Activated CD4-positive, alpha-beta T cell treated with anti-CD3 and anti-CD28 coated beads for 4 hours (primary cell): ENCODE data around the gene SPACA7.

Experiments
- DNase-seq, 2 donors: peaks; one replicate each; pipeline ENCODE4 v3.0.0-alpha.2; 2020

SPACA7 gene

DNA sequence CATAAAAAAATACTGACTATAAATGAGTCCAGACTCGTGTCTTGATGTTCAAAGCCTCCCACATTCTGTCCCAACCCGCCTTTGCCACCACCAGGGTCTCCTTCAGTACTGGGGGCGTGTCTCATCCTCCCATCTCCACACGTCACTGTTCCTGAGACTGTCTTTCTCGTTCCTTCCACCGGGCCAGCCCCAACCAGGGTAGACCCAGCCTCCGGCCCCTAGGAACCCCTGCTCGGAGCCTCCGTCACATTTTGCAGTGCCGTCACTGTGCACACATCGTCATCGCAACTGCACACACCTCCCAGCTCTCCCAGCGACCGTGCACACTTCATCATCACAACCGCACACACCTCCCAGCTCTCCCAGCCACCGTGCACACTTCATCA, 73.4 kb downstream of the SPACA7 start:
- DNase-seq = no peak

- no peak for DNase-seq
Measured at GRCh38 chr13:112450118-112450903, 74.2 kb downstream of the SPACA7 start.

DNA sequence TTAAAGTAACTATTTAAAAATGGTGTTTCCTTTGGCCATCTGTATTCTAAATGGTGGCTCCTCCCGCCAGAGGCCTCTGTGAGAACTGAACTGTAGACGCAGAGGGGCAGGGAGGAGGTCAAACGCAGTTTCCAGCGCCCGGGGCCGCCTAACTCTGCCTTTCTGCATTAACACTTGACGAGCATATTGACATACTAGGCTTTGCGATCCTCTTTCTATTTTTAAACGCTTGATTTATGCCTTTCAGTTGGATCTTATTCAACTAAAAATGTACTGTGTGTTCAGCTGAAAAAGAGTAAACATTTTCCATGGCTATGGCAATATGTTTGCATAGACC, 74.7 kb downstream of the SPACA7 start:
- no peak for DNase-seq

GRCh38 chr13:112451512-112452379, 75.6 kb downstream of the SPACA7 start:
- DNase-seq = no peak

DNA sequence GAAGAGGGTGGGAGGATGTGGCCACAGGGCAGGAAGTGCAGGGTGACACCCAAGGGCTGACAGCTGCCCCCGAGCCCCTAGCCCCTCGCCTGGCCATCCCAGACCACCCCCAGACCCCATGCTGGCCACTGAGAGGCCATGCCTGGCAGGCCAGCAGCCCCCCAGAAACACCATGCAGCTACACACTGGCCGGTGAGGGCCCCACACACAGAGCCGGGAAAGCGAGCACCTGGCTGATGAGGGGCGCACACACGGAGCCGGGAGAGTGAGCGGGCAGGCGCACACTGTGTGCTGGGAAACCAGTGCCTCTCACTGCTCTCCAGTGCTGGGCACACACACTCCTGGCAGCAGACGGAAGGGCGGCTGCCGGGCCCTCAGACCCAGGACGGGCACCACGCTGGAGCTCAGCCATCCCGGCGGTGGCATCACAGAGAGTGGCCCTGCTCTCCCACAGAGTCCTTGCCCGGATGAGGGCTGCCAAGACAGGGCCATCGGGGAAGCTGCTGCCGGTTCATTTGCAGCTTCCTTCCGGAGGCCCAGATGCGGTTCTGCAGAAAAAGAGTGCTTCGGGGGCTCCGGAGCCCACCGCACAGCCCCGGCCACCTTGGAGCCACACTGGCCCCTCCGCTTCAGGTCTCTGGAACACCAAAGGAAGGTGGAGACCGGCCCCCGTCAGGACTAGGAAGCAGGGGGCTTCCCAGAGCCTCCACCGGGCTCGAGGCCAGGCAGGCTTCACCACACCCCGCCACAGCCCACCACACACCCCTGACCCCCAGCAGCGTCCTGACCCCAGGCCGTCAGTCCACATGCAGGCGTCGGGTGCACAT, 76.4 kb downstream of the SPACA7 start:
- no peak for DNase-seq

GRCh38 chr13:112453207-112453829, 77.2 kb downstream of the SPACA7 start:
- no peak for DNase-seq

DNA sequence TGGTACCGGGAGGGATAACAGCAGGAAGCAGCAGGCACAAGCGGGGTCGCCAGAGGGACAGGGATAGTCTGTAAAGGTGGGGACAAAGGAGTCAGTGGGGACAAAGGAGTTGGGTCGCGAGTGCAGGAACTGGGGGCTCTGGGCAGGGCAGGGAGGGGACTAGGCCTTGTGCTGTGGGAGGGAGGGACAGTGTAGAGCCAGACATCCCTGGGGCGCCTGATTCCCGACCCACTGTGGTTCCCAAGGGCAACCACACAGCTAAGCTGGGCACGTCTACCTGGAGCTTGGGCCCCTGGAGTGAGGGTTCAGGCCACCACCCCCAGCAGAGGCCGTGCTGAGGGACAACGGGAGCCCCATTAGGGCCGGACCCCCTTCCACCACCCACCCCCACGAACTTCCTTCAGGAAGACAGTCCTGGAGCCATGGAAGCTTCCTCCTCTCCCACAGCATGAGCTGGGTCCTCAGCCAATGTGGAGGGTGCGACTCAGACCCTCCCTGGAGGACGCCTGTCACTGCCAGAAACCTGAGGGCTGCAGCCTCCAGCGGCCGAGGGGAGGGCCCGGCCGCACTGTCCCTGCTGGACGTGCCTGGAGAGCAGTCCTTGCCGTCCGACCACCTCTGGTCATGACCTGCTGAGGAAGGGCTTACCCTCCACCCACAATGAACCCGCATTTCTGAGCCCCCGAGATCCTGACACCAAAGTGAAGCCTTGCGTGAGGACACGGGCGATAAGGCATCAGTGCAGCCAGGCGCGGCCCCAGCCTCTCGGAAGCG, 77.9 kb downstream of the SPACA7 start:
- DNase-seq = no peak

- no peak for DNase-seq
Measured at GRCh38 chr13:112454648-112455334, 78.6 kb downstream of the SPACA7 start.

DNA sequence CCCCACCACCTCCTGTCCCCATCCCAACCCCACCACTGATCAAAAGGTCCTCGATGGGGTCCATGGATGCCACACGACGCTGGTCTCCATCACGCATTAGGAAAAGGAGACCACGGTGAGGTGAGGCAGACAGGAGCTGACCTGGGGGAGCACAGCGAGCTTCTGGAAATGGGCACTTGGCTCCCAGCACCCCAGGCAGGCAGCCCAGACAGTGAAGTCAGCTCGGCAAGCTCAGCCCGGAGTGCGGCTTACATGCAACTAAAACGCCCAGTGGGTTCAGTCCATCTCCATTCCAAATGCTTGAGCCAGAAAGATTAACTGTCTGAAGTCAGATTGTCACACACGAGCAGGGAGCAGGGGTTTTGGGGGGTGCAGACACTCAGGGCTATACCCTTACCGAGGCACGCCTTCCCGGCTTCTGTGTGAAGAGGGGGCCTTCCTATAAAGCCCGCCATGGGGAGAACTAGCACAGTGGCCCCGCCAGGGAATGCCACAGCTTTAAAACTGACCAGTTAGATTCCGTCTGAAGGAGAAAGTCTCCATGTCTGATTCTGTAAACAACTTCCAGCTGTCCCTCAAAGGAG, 79.4 kb downstream of the SPACA7 start:
- no peak for DNase-seq

DNA sequence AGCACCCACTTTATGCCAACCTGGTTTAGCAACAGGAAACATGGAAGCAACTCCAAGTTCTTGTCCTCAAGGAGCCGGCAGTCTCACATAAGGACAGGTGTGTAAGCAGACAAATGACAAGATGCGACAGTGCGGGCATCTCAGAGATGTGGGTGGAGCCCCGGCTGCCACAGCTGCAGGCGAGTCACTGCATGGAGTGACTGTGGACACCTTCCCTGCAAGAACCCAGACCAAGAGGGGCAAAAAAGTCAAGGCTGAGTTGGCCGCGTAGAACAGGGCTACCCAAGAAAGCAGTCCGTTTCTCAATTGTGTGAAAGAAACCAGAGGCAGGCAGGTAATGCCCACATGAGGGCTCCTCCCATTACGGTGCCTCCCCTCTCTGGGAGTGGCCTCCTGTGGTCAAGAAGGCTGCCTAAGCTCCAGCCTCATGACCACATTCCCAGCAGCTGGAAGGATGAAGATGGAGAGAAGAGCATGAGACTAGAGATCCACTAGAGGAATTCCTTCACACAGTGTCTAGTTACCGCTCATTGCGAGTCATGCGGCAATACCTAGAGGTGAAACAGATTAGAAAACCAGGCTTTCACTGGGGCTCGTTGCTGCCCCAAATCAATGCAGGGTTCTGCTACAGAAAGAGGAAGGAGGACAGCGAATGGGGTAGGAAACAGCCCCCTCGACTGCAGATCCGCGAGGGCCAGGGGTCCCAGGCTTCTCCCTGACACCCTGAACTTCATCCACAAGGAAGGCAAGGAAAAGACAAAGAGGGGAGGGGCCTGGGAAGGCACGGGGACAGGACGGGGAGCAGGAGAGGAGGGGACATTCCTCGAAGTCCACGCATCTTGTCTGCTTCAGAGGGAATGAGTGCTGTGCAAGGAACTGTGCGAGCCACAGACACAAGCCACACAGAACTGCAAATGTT, 80.2 kb downstream of the SPACA7 start:
- no peak for DNase-seq

DNA sequence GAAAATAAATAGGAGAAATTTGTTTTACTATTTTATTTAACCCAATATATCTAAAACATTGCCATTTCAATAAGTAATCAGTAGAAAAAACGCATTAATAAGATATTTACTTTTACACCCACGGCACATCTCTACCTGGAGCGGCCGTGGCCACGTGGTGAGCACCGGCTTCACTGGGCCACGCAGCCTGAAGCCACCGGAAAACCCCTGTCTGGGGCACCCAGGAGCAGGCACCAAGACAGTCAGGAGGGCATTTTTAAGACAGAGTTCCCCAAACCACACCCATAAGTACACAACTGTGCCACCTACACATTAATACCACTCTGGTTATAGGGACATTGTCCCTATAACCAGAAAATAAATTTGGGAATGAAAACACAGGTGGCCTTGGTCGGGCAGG, 80.9 kb downstream of the SPACA7 start:
- DNase-seq = no peak

GRCh38 chr13:112457485-112457884, 81.3 kb downstream of the SPACA7 start:
- no peak for DNase-seq

GRCh38 chr13:112462408-112462807, 86.3 kb downstream of the SPACA7 start:
- no peak for DNase-seq

- no peak for DNase-seq
Measured at GRCh38 chr13:112464720-112465119, 88.6 kb downstream of the SPACA7 start.

DNA sequence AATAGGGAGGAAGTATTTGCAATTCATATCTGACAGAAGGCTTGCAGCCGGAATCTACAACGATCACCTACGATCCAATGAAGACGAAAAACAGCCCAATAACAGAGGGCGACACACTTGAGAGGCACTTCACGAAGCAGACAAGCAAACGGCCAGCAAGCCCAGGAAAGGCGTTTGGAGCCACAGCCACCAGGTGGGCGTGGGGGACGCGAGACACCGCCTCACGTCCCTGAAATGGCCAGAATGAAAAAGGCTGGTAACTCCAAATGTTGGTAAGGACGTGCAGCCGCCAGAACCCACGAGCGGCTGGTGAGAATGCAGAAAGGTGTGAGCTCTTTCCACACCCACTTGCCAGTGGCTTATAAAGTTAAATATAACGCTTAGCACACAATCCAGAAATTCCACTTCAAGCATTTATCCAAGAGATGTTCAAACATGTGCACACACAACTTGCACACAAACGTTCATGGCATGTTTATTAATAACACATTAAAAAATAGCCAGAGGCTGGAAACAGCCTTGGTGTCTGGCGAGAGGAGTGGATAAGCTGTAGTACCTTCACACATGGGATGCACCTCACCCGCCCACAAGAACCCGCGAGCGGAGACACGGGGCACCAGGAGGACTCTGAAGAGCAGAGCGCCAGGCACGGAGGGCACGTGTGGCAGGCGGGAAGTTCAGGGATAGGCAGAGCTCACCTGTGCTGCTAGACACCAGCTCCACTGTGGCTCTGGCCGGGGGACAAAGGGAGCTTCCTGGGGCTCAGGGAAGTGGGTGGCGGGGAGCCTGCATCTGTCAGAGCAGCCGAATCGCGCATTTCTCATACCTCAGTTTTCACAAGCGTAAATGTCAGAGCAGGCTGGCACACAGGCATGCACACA, 89.3 kb downstream of the SPACA7 start:
- DNase-seq = no peak

DNA sequence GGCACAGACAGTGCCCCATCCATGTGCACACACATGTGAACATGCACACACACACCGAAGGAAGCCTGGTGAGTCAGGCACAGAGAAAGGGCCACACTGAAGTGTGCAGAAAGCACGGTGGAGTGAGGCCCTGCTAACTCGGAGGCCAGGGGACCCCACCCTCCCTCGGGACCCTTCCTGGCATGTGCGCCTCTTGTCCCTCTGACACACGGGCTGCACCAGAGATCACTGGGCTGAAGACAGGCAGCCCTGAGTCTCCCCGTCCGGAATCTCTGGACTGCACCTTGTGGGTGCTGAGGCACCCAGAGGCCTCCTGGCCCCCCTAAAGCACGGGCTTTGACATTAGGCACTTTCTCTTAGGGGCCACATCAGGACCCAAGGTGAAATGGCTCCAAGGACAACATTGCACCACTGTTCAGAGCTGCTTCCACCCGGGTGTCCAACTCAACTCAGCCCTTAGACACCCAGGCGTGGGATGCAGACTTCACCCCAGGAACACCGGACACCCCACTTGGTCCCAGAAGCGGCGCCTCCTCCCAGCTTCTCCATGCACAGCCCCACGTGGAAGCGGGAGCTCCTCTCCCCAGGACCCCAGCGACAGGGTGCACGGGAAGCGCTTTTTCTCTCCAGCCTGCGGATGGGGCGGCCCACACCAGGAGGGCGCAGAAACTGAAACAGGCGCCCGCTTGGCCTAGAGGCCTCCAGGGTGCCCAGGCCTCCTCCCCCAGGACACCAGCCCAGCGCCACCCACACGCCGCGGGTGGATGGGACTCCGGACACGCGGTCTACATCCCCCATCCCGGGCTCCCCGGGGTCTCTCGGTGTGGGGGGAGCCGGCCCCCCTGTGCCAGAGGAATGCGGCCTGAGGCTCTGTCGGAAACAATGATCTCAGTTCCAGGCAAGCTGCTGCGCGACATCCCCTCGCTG, 90.2 kb downstream of the SPACA7 start:
- DNase-seq = no peak

- no peak for DNase-seq
Measured at GRCh38 chr13:112467236-112467635, 91.1 kb downstream of the SPACA7 start.

DNA sequence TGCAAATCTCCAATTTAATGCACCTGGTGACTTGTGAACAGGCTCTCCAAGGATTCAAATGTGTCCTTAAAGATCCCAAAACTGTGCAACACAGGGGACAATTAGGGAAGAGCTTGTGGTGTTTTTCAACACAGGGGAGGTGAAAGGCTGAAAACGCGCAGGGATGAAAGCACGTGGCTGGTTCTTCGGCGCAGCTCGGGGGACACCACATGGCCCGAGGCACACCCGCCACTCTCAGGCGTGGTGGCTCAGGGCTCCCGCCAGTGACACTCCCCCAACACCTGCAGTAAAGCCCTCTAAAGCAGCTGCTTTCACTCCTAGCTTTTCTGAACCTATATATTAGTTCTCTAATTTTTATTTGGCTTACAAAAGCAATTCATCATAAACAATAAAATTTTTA, 91.9 kb downstream of the SPACA7 start:
- no peak for DNase-seq
